Midbrain (tissue), 1 donor: ENCODE measurements around the gene MOXD1.
"Not testable (repeated sequence)": the region's sequence is repeated elsewhere in the genome, so short reads cannot be mapped to it uniquely, and the experiment has no call there.

ENCODE experiments used
- DNase-seq: peaks from one replicate; lab custom pipeline; 2025; lab: John Stamatoyannopoulos, UW

The MOXD1 gene

GRCh38 chr6:132279592-132280139 lies 121.6 kb downstream of the MOXD1 start:
- DNase-seq = peak; percentile 88

- DNase-seq = no peak
These were observed 126.0 kb downstream of the MOXD1 start for GRCh38 chr6:132275066-132275970.

GRCh38 chr6:132272776-132273175 lies 128.5 kb downstream of the MOXD1 start:
- no peak for DNase-seq

GRCh38 chr6:132270726-132271402 lies 130.4 kb downstream of the MOXD1 start:
- no peak for DNase-seq

GRCh38 chr6:132268666-132269065 lies 132.6 kb downstream of the MOXD1 start:
- not testable (repeated sequence) for DNase-seq

GRCh38 chr6:132268209-132268608 lies 133.1 kb downstream of the MOXD1 start:
- DNase-seq = no peak

- DNase-seq = no peak
These were observed 135.7 kb downstream of the MOXD1 start for GRCh38 chr6:132265451-132266097.

GRCh38 chr6:132264021-132264500 lies 137.2 kb downstream of the MOXD1 start:
- no peak for DNase-seq

GRCh38 chr6:132261354-132261753 lies 139.9 kb downstream of the MOXD1 start:
- no peak for DNase-seq

GRCh38 chr6:132259070-132259469 lies 142.2 kb downstream of the MOXD1 start:
- DNase-seq = no peak

GRCh38 chr6:132257561-132257960 lies 143.7 kb downstream of the MOXD1 start:
- DNase-seq = no peak

GRCh38 chr6:132256457-132256856 lies 144.8 kb downstream of the MOXD1 start:
- DNase-seq = no peak

GRCh38 chr6:132253906-132254305 lies 147.4 kb downstream of the MOXD1 start:
- DNase-seq = no peak

- DNase-seq = no peak
These were observed 148.1 kb downstream of the MOXD1 start for GRCh38 chr6:132253211-132253610.

GRCh38 chr6:132252113-132252512 lies 149.2 kb downstream of the MOXD1 start:
- no peak for DNase-seq

- no peak for DNase-seq
These were observed 149.6 kb downstream of the MOXD1 start for GRCh38 chr6:132251711-132252110.

- DNase-seq = no peak
These were observed 153.7 kb downstream of the MOXD1 start for GRCh38 chr6:132247381-132248159.

GRCh38 chr6:132246632-132247270 lies 154.5 kb downstream of the MOXD1 start:
- no peak for DNase-seq

GRCh38 chr6:132246120-132246617 lies 155.1 kb downstream of the MOXD1 start:
- DNase-seq = no peak
